K562 (cell line): ENCODE data around the gene ZDHHC11B. TPM values are rescaled to one million over a fixed set of nuclear protein-coding genes. Genes with fewer than 3 reads are reported as not detected.

Experiments used
- CBX5 ChIP-seq: IDR thresholded peaks from 2 replicates; pipeline ENCODE4 v1.6.1; 2014; ENCODE audit warnings: low read depth, borderline replicate concordance
- CC2D1A ChIP-seq: fragments of 450-650 bp; IDR thresholded peaks from 2 replicates; pipeline ENCODE4 v1.6.1; 2017; ENCODE audit warnings: mild to moderate bottlenecking
- EP300 ChIP-seq: IDR thresholded peaks from 2 replicates; pipeline ENCODE4 v1.6.1; 2012; ENCODE audit warnings: low read length, improper control_type of control experiment
- ETV1 ChIP-seq: fragments of 450-650 bp; conservative IDR thresholded peaks from 2 replicates; pipeline ENCODE4 v1.6.1; 2016; ENCODE audit warnings: missing genetic modification characterization, control low read depth, low read depth, missing compliant biosample characterization
- GATAD2A ChIP-seq: fragments of 450-650 bp; IDR thresholded peaks from 2 replicates; pipeline ENCODE4 v1.6.1; 2017
- HDAC3 ChIP-seq: fragments of 450-650 bp; IDR thresholded peaks from 2 replicates; pipeline ENCODE4 v1.6.1; 2018; ENCODE audit warnings: borderline replicate concordance, mild to moderate bottlenecking, moderate library complexity; ENCODE audit not compliant: partially characterized antibody
- HLTF ChIP-seq: fragments of 450-650 bp; IDR thresholded peaks from 2 replicates; pipeline ENCODE4 v1.6.1; 2016
- LARP7 ChIP-seq: fragments of 450-650 bp; IDR thresholded peaks from 2 replicates; pipeline ENCODE4 v1.6.1; 2016
- NCOA6 ChIP-seq: fragments of 450-650 bp; IDR thresholded peaks from 2 replicates; pipeline ENCODE4 v1.6.1; 2017; ENCODE audit warnings: mild to moderate bottlenecking
- NFYB ChIP-seq: IDR thresholded peaks from 2 replicates; pipeline ENCODE4 v1.6.1; 2011; ENCODE audit warnings: mild to moderate bottlenecking, moderate library complexity; ENCODE audit not compliant: insufficient read length; ENCODE audit errors: extremely low read depth
- RNF2 ChIP-seq: sonication (generic); IDR thresholded peaks from 2 replicates; pipeline ENCODE4 v1.6.1; 2016
- TBP ChIP-seq: optimal IDR thresholded peaks from 2 replicates; pipeline ENCODE3; 2011; ENCODE audit warnings: low read depth, low read length, improper control_type of control experiment
- YY1 ChIP-seq, 3 experiments: IDR thresholded peaks; 2 replicates each; pipeline ENCODE4 v1.6.1; 2011; ENCODE audit warnings: low read length in 2 of 3, mild to moderate bottlenecking in 2 of 3, moderate library complexity in 2 of 3, borderline replicate concordance in 1 of 3, control low read depth in 1 of 3, low read depth in 1 of 3; ENCODE audit not compliant: insufficient read depth in 3 of 3, insufficient replicate concordance in 2 of 3, control insufficient read depth in 1 of 3, insufficient read length in 1 of 3; ENCODE audit errors: extremely low read depth in 1 of 3
- polyA plus RNA-seq, 8 experiments: library from polyadenylated mRNA; depleted of rRNA in 4 of 8; stranded (reverse) in 5 of 8; unstranded in 3 of 8; fragments of >200 nt; fragmentation: Nextera tagmentation in 2 of 8; fragmentation: Illumina TruSeq in 1 of 8; extraction: Ambion mirVana in 2 of 8; extraction: Trizol in 1 of 8; gene quantifications; 2 replicates each; pipeline versions ENCODE4 v1.2.1 to v1.2.3, GENCODE V29; 2011 to 2014; ENCODE audit warnings: inconsistent platforms in 1 of 8, missing spikeins in 1 of 8
- total RNA-seq, 7 experiments: library from RNA; depleted of rRNA in 6 of 7; stranded (reverse); fragments of >200 nt in 6 of 7; fragmentation: Illumina TruSeq in 2 of 7; extraction: Trizol in 2 of 7; gene quantifications; 2 replicates each; pipeline versions ENCODE4 v1.2.1 to v1.2.3, GENCODE V29; 2011 to 2021; ENCODE audit warnings: low replicate concordance in 1 of 7
- TF ChIP-seq, protein P1 (sequence below): sonication (generic); formaldehyde crosslinking; IDR thresholded peaks from 2 replicates; pipeline ENCODE4 v1.8.1; 2023; ENCODE audit warnings: mild to moderate bottlenecking, missing genetic modification reagents
- TF ChIP-seq, protein P2 (sequence below), 2 experiments: fragments of 200-800 bp in 1 of 2; sonication (Bioruptor generic) in 1 of 2; sonication (generic) in 1 of 2; formaldehyde crosslinking in 1 of 2; IDR thresholded peaks in 1 of 2; conservative IDR thresholded peaks in 1 of 2; 2 replicates each; pipeline versions ENCODE4 v1.5.0 to v1.6.1; 2016 to 2020; ENCODE audit warnings: missing compliant biosample characterization in 1 of 2, missing genetic modification characterization in 1 of 2, missing genetic modification reagents in 1 of 2
- TF ChIP-seq, protein P3 (sequence below): fragments of 450-650 bp; formaldehyde crosslinking; IDR thresholded peaks from 2 replicates; pipeline ENCODE4 v1.4.0; 2020; ENCODE audit warnings: mild to moderate bottlenecking, mixed read lengths
- TF ChIP-seq, protein P4 (sequence below), 3 experiments: IDR thresholded peaks in 2 of 3; conservative IDR thresholded peaks in 1 of 3; 2 replicates each; pipeline ENCODE4 v1.5.1; 2011 to 2012; ENCODE audit warnings: low read length in 3 of 3, mild to moderate bottlenecking in 3 of 3, control low read depth in 2 of 3, improper control_type of control experiment in 1 of 3, inconsistent platforms in 1 of 3, low read depth in 1 of 3, mixed read lengths in 1 of 3, moderate library complexity in 1 of 3; ENCODE audit not compliant: insufficient read depth in 2 of 3
- TF ChIP-seq, protein P5 (sequence below): sonication (generic); formaldehyde crosslinking; IDR thresholded peaks from 2 replicates; pipeline ENCODE4 v1.8.0; 2022; ENCODE audit warnings: mild to moderate bottlenecking, low read depth, missing genetic modification reagents

The ZDHHC11B gene
- total and polyA plus RNA-seq, 9 of the 15 experiments (the other 6 are each of a cell fraction or from before 2014, with no cell fraction given) = 0.03 to 0.23 (median 0.15) TPM; not detected in 3

DNA sequence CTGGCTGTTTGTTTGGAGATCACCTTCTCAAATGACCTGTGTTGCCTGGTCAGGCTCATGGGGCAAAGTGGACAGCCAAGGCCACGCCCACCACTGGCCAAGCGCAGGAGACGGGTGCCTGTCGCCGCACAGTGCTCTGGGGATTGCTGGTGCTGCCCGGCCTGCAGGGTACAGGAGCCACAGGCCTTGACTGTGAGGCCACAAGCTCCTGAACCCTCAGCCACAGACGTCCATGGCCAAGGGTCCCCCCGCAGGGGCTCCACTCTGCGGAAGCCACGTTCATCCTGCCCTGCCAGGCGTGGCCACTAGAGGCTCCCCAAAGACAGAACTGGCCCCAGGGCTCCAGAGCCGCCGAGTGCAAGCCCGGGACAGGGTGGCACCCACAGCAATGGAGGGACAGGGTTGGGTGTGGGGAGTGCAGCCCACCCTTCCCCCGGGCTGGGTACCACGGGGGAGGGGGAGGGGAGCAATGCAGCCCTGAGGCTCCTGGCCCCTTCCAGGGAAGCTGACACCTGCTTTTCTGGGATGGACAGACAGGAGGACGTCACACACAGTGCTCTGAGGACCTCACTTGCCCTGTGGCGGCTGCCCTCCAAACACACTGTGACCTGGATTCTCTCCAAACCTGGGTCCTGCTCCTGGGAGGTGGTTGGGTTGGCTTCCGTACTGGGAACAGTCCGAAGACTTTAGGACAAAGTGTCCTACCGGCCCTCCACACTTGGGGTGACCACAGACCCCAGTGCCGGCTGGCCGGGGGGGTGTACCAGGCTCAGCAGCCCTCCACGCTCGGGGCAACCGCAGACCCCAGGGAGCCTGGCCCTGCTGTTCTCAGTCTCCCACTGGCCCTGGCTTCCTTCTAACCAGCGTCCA, 112.8 kb downstream of the ZDHHC11B start (continued):
- TF ChIP-seq TBP (no peak), ETV1 (tag) (no peak), NFYB (no peak), GATAD2A (0 out of 2 replicates have a peak, but pooled peaks have one; percentile 43), YY1 (IDR thresholded peaks at IDR 0.05; ENCODE audit: borderline replicate concordance in 1 of 3, control insufficient read depth in 1 of 3, extremely low read depth in 1 of 3, insufficient read depth in 3 of 3, insufficient read length in 1 of 3, insufficient replicate concordance in 2 of 3, low read depth in 1 of 3, low read length in 2 of 3) (peak in 1 of 3 experiments; percentile 32), NCOA6 (no peak), CBX5 (no peak), EP300 (no peak), RNF2 (no peak), HLTF (no peak), CC2D1A (0 out of 2 replicates have a peak, but pooled peaks have one; percentile 17), HDAC3 (no peak), LARP7 (no peak)
- TF ChIP-seq, protein P1, sequence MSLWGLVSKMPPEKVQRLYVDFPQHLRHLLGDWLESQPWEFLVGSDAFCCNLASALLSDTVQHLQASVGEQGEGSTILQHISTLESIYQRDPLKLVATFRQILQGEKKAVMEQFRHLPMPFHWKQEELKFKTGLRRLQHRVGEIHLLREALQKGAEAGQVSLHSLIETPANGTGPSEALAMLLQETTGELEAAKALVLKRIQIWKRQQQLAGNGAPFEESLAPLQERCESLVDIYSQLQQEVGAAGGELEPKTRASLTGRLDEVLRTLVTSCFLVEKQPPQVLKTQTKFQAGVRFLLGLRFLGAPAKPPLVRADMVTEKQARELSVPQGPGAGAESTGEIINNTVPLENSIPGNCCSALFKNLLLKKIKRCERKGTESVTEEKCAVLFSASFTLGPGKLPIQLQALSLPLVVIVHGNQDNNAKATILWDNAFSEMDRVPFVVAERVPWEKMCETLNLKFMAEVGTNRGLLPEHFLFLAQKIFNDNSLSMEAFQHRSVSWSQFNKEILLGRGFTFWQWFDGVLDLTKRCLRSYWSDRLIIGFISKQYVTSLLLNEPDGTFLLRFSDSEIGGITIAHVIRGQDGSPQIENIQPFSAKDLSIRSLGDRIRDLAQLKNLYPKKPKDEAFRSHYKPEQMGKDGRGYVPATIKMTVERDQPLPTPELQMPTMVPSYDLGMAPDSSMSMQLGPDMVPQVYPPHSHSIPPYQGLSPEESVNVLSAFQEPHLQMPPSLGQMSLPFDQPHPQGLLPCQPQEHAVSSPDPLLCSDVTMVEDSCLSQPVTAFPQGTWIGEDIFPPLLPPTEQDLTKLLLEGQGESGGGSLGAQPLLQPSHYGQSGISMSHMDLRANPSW = no peak
- TF ChIP-seq, protein P2, sequence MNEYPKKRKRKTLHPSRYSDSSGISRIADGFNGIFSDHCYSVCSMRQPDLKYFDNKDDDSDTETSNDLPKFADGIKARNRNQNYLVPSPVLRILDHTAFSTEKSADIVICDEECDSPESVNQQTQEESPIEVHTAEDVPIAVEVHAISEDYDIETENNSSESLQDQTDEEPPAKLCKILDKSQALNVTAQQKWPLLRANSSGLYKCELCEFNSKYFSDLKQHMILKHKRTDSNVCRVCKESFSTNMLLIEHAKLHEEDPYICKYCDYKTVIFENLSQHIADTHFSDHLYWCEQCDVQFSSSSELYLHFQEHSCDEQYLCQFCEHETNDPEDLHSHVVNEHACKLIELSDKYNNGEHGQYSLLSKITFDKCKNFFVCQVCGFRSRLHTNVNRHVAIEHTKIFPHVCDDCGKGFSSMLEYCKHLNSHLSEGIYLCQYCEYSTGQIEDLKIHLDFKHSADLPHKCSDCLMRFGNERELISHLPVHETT (CRISPR knock-in tag; conservative IDR thresholded peaks at IDR 0.05 in 1 of 2, IDR thresholded peaks at IDR 0.05 in 1 of 2) = no peak
- TF ChIP-seq, protein P3, sequence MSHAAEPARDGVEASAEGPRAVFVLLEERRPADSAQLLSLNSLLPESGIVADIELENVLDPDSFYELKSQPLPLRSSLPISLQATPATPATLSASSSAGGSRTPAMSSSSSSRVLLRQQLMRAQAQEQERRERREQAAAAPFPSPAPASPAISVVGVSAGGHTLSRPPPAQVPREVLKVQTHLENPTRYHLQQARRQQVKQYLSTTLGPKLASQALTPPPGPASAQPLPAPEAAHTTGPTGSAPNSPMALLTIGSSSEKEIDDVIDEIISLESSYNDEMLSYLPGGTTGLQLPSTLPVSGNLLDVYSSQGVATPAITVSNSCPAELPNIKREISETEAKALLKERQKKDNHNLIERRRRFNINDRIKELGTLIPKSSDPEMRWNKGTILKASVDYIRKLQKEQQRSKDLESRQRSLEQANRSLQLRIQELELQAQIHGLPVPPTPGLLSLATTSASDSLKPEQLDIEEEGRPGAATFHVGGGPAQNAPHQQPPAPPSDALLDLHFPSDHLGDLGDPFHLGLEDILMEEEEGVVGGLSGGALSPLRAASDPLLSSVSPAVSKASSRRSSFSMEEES (CRISPR knock-in tag) = no peak
- TF ChIP-seq, protein P4, sequence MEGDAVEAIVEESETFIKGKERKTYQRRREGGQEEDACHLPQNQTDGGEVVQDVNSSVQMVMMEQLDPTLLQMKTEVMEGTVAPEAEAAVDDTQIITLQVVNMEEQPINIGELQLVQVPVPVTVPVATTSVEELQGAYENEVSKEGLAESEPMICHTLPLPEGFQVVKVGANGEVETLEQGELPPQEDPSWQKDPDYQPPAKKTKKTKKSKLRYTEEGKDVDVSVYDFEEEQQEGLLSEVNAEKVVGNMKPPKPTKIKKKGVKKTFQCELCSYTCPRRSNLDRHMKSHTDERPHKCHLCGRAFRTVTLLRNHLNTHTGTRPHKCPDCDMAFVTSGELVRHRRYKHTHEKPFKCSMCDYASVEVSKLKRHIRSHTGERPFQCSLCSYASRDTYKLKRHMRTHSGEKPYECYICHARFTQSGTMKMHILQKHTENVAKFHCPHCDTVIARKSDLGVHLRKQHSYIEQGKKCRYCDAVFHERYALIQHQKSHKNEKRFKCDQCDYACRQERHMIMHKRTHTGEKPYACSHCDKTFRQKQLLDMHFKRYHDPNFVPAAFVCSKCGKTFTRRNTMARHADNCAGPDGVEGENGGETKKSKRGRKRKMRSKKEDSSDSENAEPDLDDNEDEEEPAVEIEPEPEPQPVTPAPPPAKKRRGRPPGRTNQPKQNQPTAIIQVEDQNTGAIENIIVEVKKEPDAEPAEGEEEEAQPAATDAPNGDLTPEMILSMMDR (IDR thresholded peaks at IDR 0.05 in 2 of 3, conservative IDR thresholded peaks at IDR 0.05 in 1 of 3; ENCODE audit: insufficient read depth in 2 of 3, low read depth in 1 of 3, low read length in 3 of 3) = peak; percentile 91 to 96 (median 93)
- TF ChIP-seq, protein P5, sequence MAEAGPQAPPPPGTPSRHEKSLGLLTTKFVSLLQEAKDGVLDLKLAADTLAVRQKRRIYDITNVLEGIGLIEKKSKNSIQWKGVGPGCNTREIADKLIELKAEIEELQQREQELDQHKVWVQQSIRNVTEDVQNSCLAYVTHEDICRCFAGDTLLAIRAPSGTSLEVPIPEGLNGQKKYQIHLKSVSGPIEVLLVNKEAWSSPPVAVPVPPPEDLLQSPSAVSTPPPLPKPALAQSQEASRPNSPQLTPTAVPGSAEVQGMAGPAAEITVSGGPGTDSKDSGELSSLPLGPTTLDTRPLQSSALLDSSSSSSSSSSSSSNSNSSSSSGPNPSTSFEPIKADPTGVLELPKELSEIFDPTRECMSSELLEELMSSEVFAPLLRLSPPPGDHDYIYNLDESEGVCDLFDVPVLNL (CRISPR knock-in tag) = no peak
